K562 (cell line): ENCODE results near the gene EYA2. TPM values are rescaled to one million over a fixed set of nuclear protein-coding genes. Genes with fewer than 3 reads are reported as not detected.

ENCODE experiments used
- CTBP1 ChIP-seq: fragments of 450-650 bp; IDR thresholded peaks from 2 replicates; pipeline ENCODE4 v1.6.1; 2016; ENCODE audit warnings: borderline replicate concordance
- CTCFL ChIP-seq: IDR thresholded peaks from 2 replicates; pipeline ENCODE4 v1.6.1; 2011; ENCODE audit warnings: borderline replicate concordance, low read depth, mild to moderate bottlenecking, moderate library complexity, low read length; ENCODE audit not compliant: insufficient read depth, poor library complexity, severe bottlenecking
- FOXK1 ChIP-seq: sonication (generic); formaldehyde crosslinking; IDR thresholded peaks from 2 replicates; pipeline ENCODE4 v1.8.0; 2022; ENCODE audit warnings: missing genetic modification reagents, mild to moderate bottlenecking, borderline replicate concordance
- HSF4 ChIP-seq: fragments of 250-450 bp; sonication (Bioruptor Pico); IDR thresholded peaks from 2 replicates; pipeline ENCODE4 v2.1.2; 2022; ENCODE audit warnings: mild to moderate bottlenecking, moderate library complexity, borderline replicate concordance
- MBD1 ChIP-seq: fragments of 250-450 bp; sonication (Bioruptor Pico); IDR thresholded peaks from 2 replicates; pipeline ENCODE4 v1.8.0; 2022; ENCODE audit warnings: inconsistent platforms
- THRA ChIP-seq: fragments of 450-650 bp; IDR thresholded peaks from 2 replicates; pipeline ENCODE4 v1.6.1; 2017; ENCODE audit warnings: mild to moderate bottlenecking, moderate library complexity
- TRIM24 ChIP-seq, 2 experiments: fragments of 450-650 bp; IDR thresholded peaks; 2 replicates each; pipeline ENCODE4 v1.6.1; 2016
- polyA plus RNA-seq, 8 experiments: library from polyadenylated mRNA; depleted of rRNA in 4 of 8; stranded (reverse) in 5 of 8; unstranded in 3 of 8; fragments of >200 nt; fragmentation: Nextera tagmentation in 2 of 8; fragmentation: Illumina TruSeq in 1 of 8; extraction: Ambion mirVana in 2 of 8; extraction: Trizol in 1 of 8; gene quantifications; 2 replicates each; pipeline versions ENCODE4 v1.2.1 to v1.2.3, GENCODE V29; 2011 to 2014; ENCODE audit warnings: inconsistent platforms in 1 of 8, missing spikeins in 1 of 8
- total RNA-seq, 7 experiments: library from RNA; depleted of rRNA in 6 of 7; stranded (reverse); fragments of >200 nt in 6 of 7; fragmentation: Illumina TruSeq in 2 of 7; extraction: Trizol in 2 of 7; gene quantifications; 2 replicates each; pipeline versions ENCODE4 v1.2.1 to v1.2.3, GENCODE V29; 2011 to 2021; ENCODE audit warnings: low replicate concordance in 1 of 7

EYA2 gene
- total and polyA plus RNA-seq, 9 of the 15 experiments (the other 6 are each of a cell fraction or from before 2014, with no cell fraction given): 0.03 TPM; not detected in 8

- TF ChIP-seq CTCFL: no peak
- no peak for TF ChIP-seq MBD1 (CRISPR knock-in tag)
- TF ChIP-seq FOXK1: no peak
- TF ChIP-seq CTBP1: no peak
- TF ChIP-seq THRA: no peak
- TF ChIP-seq TRIM24 (IDR thresholded peaks at IDR 0.05): no peak
- TF ChIP-seq HSF4 (CRISPR knock-in tag): no peak
These were observed 191.7 kb downstream of the EYA2 start (continued) for GRCh38 chr20:47086316-47086715.
